WTC11 (cell line): ENCODE results near the gene DMD. TPM values are rescaled to one million over a fixed set of nuclear protein-coding genes. Genes with fewer than 3 reads are reported as not detected.
A peak's percentile ranks its signal among the peaks of the same experiment; 100 is the strongest.
"Not testable (repeated sequence)": the region's sequence is repeated elsewhere in the genome, so short reads cannot be mapped to it uniquely, and the experiment has no call there.

Source experiments
- ATAC-seq: fragments of 200-7000 bp; cut with Tn5 transposase; 2 replicates; pipeline ENCODE4 v1.10.0; 2021; ENCODE audit warnings: mild to moderate bottlenecking, moderate library complexity
- CTCF ChIA-PET: fragments of 300-600 bp; sonication (Branson Sonifier 250); formaldehyde crosslinking; loops from one replicate; lab custom pipeline; 2021; ENCODE audit warnings: antibody characterized with exemption; lab: Charles Lee
- POLR2A ChIA-PET: fragments of 350-600 bp; sonication (Branson Sonifier 250); formaldehyde crosslinking; loops from one replicate; lab custom pipeline; 2021; ENCODE audit warnings: antibody characterized with exemption; lab: Charles Lee
- DNase-seq: peaks from one replicate; pipeline ENCODE4 v3.0.0; 2021; ENCODE audit warnings: low spot score
- H3K27ac Mint-ChIP-seq: 2 replicates; pipeline ENCODE4 v1.8.0; 2021; ENCODE audit warnings: mixed read lengths
- H3K27me3 Mint-ChIP-seq: 2 replicates; pipeline ENCODE4 v1.8.0; 2021; ENCODE audit warnings: low read depth, mild to moderate bottlenecking, moderate library complexity, mixed read lengths
- H3K36me3 Mint-ChIP-seq: 2 replicates; pipeline ENCODE4 v1.8.0; 2021; ENCODE audit warnings: mixed read lengths
- H3K4me1 Mint-ChIP-seq: 2 replicates; pipeline ENCODE4 v1.8.0; 2022; ENCODE audit warnings: mixed read lengths
- H3K4me3 Mint-ChIP-seq: 2 replicates; pipeline ENCODE4 v1.8.0; 2021; ENCODE audit warnings: mild to moderate bottlenecking, moderate library complexity, mixed read lengths
- H3K9me3 Mint-ChIP-seq: 2 replicates; pipeline ENCODE4 v1.8.0; 2021; ENCODE audit warnings: mixed read lengths
- E2F5 ChIP-seq: sonication (generic); formaldehyde crosslinking; IDR thresholded peaks from 2 replicates; pipeline ENCODE4 v1.8.1; 2022; ENCODE audit warnings: mild to moderate bottlenecking, moderate library complexity, missing genetic modification reagents
- FOXP1 ChIP-seq: sonication (generic); formaldehyde crosslinking; IDR thresholded peaks from 2 replicates; pipeline ENCODE4 v1.8.0; 2022; ENCODE audit warnings: missing genetic modification reagents, mild to moderate bottlenecking, moderate library complexity, borderline replicate concordance
- NFYB ChIP-seq: sonication (generic); formaldehyde crosslinking; conservative IDR thresholded peaks from 2 replicates; pipeline ENCODE4 v1.8.0; 2022; ENCODE audit warnings: low read depth, missing genetic modification reagents
- PRDM15 ChIP-seq: sonication (generic); formaldehyde crosslinking; IDR thresholded peaks from 2 replicates; pipeline ENCODE4 v1.8.0; 2022; ENCODE audit warnings: missing genetic modification reagents
- SOX15 ChIP-seq: fragments of 250-450 bp; sonication (Bioruptor Pico); IDR thresholded peaks from 2 replicates; pipeline ENCODE4 v1.9.0; 2021; ENCODE audit warnings: mild to moderate bottlenecking
- ZBTB21 ChIP-seq: sonication (generic); formaldehyde crosslinking; IDR thresholded peaks from 2 replicates; pipeline ENCODE4 v1.8.1; 2023; ENCODE audit warnings: mild to moderate bottlenecking, missing genetic modification reagents, borderline replicate concordance
- ZNF219 ChIP-seq: sonication (generic); formaldehyde crosslinking; IDR thresholded peaks from 2 replicates; pipeline ENCODE4 v1.8.0; 2023; ENCODE audit warnings: missing genetic modification reagents, mild to moderate bottlenecking, borderline replicate concordance
- ZNF263 ChIP-seq: sonication (generic); formaldehyde crosslinking; IDR thresholded peaks from 2 replicates; pipeline ENCODE4 v1.8.1; 2022; ENCODE audit warnings: low read depth, mild to moderate bottlenecking, moderate library complexity, missing genetic modification reagents
- ZNF281 ChIP-seq: sonication (generic); formaldehyde crosslinking; IDR thresholded peaks from 2 replicates; pipeline ENCODE4 v1.8.0; 2023; ENCODE audit warnings: mild to moderate bottlenecking, missing genetic modification reagents
- ZNF532 ChIP-seq: fragments of 250-450 bp; sonication (Bioruptor Pico); IDR thresholded peaks from 2 replicates; pipeline ENCODE4 v1.9.0; 2021; ENCODE audit warnings: mild to moderate bottlenecking, borderline replicate concordance
- total RNA-seq: library from RNA; stranded (reverse); gene quantifications from 3 replicates; pipeline ENCODE4 v1.2.3, GENCODE V29; 2021

DMD gene
- total RNA-seq, 1 experiment from 2014 or later = 9.1 TPM

- TF ChIP-seq ZNF281 (CRISPR knock-in tag) = no peak
Observed at GRCh38 chrX:32530802-32531403, 680.4 kb downstream of the DMD start (continued).

GRCh38 chrX:32528451-32528850 is 682.9 kb downstream of the DMD start:
- H3K4me1 Mint-ChIP-seq, H3K36me3 Mint-ChIP-seq, POLR2A ChIA-PET, ATAC-seq, H3K4me3 Mint-ChIP-seq, H3K9me3 Mint-ChIP-seq, DNase-seq, H3K27me3 Mint-ChIP-seq, CTCF ChIA-PET: not testable (repeated sequence)
- H3K27ac Mint-ChIP-seq = peak overlapping the region; percentile 32; the same call in 1 of the 2 replicates

- TF ChIP-seq FOXP1 (CRISPR knock-in tag) = no peak
- TF ChIP-seq, all 79 proteins: peak for 0
- ATAC-seq = no peak
- DNase-seq = no peak
- no peak overlapping the region for H3K27ac Mint-ChIP-seq
- H3K27me3 Mint-ChIP-seq = no peaks in the 10 kb centered on the region
- CTCF ChIA-PET = no interaction called here
- peaks cover 13% of the 10 kb centered on the region for H3K9me3 Mint-ChIP-seq
- peaks cover 2% of the 10 kb centered on the region; the same call in 1 of the 2 replicates for H3K36me3 Mint-ChIP-seq
- H3K4me3 Mint-ChIP-seq = no peak overlapping the region
- POLR2A ChIA-PET = no interaction called here
- peaks cover 2% of the 10 kb centered on the region; the same call in 1 of the 2 replicates for H3K4me1 Mint-ChIP-seq
Observed at GRCh38 chrX:32525234-32525633, 686.1 kb downstream of the DMD start.

GRCh38 chrX:32524385-32524784 is 687.0 kb downstream of the DMD start:
- TF ChIP-seq ZNF532 (CRISPR knock-in tag) = no peak
- no peak for TF ChIP-seq E2F5 (CRISPR knock-in tag)
- TF ChIP-seq ZNF219 (CRISPR knock-in tag) = no peak
- no peak for TF ChIP-seq ZNF263 (CRISPR knock-in tag)
- ChIA-PET CTCF (no interaction called here), POLR2A (no interaction called here)
- H3K4me3 Mint-ChIP-seq = no peak overlapping the region
- H3K4me1 Mint-ChIP-seq = peaks cover 2% of the 10 kb centered on the region; the same call in 1 of the 2 replicates
- DNase-seq (no peak), ATAC-seq (no peak)
- H3K36me3 Mint-ChIP-seq = peaks cover 2% of the 10 kb centered on the region; the same call in 1 of the 2 replicates
- H3K27ac Mint-ChIP-seq = no peak overlapping the region
- peaks cover 13% of the 10 kb centered on the region for H3K9me3 Mint-ChIP-seq
- H3K27me3 Mint-ChIP-seq = no peaks in the 10 kb centered on the region

GRCh38 chrX:32520789-32521188 is 690.6 kb downstream of the DMD start:
- Mint-ChIP-seq H3K4me1 (no peaks in the 10 kb centered on the region), H3K27me3 (no peaks in the 10 kb centered on the region), H3K9me3 (peaks cover 13% of the 10 kb centered on the region), H3K27ac (no peak overlapping the region), H3K36me3 (peaks cover 2% of the 10 kb centered on the region; the same call in 1 of the 2 replicates), H3K4me3 (no peak overlapping the region)
- ChIA-PET CTCF (no interaction called here), POLR2A (no interaction called here)
- DNase-seq (no peak), ATAC-seq (no peak)
- TF ChIP-seq SOX15 (CRISPR knock-in tag) = no peak
- TF ChIP-seq ZBTB21 (CRISPR knock-in tag) = no peak
- TF ChIP-seq NFYB = no peak
- TF ChIP-seq PRDM15 (CRISPR knock-in tag) = no peak
